HT1080 (cell line): Measurements from ENCODE around the gene CELF2. TPM values are rescaled to one million over a fixed set of nuclear protein-coding genes. Genes with fewer than 3 reads are reported as not detected.

Experiments
- DNase-seq: peaks from one replicate; pipeline ENCODE4 v3.0.0-alpha.2; 2015; ENCODE audit warnings: low read depth
- total RNA-seq: library from RNA; depleted of rRNA; stranded (reverse); fragments of >200 nt; shearing (Covaris generic); gene quantifications from 2 replicates; pipeline ENCODE4 v1.2.3, GENCODE V29; 2014

Gene CELF2
- total RNA-seq, 1 experiment from 2014 or later: 9.7 TPM

DNA sequence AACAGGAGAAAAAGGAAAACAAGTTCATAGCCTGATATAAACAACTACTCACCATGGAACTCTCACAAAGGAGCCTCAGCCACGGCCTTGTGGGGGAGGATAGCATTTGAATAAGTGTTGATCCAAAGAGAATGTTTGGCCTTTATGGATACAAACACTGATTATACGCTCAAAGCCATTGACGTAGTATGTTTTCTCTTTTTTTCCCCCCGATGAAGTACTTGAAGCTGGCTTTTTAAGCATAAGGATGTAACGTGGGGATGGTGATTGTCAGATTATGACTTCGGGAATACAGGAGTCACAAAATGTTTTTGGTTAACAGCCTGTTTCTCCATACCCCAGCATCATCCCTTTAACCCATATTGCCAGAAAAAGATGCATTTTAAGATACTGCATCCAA, 39.8 kb downstream of the CELF2 start:
- DNase-seq: no peak

- no peak for DNase-seq
Observed at GRCh38 chr10:11057994-11058393, 40.3 kb downstream of the CELF2 start.

GRCh38 chr10:11058965-11059364, 41.3 kb downstream of the CELF2 start:
- peak; percentile 61 for DNase-seq

DNA sequence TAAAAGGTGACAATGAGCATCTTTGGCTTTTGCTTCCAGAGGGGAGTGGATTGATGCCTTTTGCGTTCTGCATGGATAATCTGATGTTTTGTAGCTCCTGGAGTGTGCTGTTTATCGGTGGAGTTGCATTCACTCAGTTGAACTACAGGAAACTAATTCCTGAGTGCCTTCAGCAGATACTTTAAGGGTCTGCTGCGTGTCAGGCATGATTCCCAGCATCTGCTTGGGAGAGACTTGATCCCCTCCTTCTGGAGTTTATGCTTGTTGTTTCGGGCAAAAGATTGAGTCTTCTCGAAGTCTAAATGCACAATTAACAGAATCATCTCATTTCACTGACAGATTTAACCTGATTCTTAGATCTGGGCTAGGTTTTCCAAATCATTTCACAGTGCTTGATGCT, 46.2 kb downstream of the CELF2 start:
- no peak for DNase-seq

GRCh38 chr10:11064832-11065231, 47.2 kb downstream of the CELF2 start:
- no peak for DNase-seq

- no peak for DNase-seq
Observed at GRCh38 chr10:11065567-11065966, 47.9 kb downstream of the CELF2 start.

- no peak for DNase-seq
Observed at GRCh38 chr10:11066520-11066919, 48.8 kb downstream of the CELF2 start.

DNA sequence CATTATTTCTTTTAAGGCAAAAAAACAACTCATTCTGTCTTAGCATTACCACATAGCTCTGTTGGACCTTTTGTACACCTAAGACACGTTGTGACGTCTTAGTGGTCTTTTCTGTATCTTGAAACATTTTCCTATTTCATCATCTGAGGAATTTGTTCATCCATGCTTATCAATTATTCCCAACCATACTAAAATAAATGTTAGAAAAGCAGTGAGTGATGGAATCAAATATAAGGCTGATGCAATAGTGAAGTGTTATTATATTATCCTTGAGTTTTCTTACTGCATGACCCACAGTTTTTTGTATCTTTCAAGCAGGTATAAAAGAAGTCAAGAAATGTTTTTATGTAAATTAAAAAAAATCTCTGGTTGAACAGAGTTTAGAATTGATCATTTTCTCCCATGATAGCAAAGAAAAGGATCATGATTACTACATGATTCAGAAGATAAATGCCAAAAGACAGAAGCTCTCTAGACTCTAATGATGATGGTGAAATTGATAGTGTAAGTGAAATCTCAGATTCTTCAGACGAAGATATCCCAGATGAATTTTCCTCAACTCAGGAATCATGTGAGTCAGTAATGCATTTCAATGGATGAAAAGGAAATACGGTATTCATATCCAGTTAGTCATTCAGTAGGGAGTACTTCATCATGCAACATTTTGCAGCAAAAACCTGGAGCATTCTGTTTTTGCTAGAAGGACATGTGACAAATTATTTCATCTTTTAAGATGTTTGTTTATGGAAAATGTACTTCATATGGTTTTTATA, 51.4 kb downstream of the CELF2 start:
- DNase-seq: peak; percentile 6

DNA sequence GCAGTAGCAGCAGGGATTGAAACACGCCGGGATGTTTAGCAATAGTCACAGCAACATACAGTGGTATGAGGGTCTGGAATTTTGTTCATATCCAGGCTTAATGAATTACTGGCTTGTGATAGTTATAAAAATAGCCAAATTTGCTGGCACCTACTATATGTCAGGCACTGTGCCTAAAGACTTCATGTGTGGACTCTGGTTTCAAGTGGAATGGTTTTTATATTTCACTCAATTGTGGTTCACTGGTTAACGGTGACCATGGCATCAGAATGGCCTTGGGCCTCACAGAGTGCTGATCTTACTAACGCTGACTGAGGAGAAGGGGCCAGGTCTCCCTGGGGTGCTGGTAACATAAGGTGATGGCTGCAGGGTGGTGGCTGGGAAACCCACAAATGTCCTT, 55.7 kb downstream of the CELF2 start:
- no peak for DNase-seq

GRCh38 chr10:11074536-11075267, 57.0 kb downstream of the CELF2 start:
- no peak for DNase-seq

GRCh38 chr10:11076221-11076620, 58.5 kb downstream of the CELF2 start:
- no peak for DNase-seq

GRCh38 chr10:11080564-11080984, 62.9 kb downstream of the CELF2 start:
- no peak for DNase-seq

DNA sequence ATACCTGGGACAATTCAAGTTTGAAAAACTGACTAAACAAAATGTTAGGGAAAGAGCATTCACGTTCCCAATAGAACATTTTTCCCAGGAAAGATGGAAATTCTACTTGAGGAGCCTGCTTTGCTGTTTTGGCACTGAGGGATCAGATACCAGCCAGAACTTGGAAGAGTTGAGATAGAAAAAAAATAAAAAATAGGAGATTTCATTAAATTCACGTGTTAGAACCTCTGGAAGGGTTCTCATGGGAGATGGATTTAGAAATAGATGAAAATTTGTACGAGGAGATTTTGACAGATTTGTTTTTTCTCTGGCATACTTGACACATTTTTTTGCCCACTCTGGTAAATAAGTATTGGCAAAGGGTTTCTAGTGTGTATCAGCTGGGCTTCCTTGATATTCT, 63.7 kb downstream of the CELF2 start:
- no peak for DNase-seq

- DNase-seq: no peak
Observed at GRCh38 chr10:11082526-11082925, 64.9 kb downstream of the CELF2 start.

- no peak for DNase-seq
Observed at GRCh38 chr10:11083051-11083450, 65.4 kb downstream of the CELF2 start.

DNA sequence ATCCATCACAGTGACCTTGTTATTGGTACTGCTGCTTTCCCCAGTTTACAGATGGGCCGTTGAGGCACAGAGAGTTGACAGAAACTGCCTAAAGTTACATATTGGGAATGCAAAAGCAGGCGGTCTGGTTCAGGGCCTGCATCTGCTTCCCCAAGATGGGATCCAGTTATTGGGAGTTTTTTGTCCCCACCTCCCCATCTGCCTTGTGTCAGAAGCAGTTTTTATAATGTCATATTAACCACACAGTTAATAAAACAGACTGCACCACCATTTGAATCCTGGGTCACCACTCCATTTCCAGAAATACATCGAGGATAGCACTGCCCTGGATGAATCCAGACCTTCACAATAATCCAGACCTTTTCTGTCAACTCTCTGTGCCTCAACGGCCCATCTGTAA, 67.9 kb downstream of the CELF2 start:
- DNase-seq: no peak

DNA sequence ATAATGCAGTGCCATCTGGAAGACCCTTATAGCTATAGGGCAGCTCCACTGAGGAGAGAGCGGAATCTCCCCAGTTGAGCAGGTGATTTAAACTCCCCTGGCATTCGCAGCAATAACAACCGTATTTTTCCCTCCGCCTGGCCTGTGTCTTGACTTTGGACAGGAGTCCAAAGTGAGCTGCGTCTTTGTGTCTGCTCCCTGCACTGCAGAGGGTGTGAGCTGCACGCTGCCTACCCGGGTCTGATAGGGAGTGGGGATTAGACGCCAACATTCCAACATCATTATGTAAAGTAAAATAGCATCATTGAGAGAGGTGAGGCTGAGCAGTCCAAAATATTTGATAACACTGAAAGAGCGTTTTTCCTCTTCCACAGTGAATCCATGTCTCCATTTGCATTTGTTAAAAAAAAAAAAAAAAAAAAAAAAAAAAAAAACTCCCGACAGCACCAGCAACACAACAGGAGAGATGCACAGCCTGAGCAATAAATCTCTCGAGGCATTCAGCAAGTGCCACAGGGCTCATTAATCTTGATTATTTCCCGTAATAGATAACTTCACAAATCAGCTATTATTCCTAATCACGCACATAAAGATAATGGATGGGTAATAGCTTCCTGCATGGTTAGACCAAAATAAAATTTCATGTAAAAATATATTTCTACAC, 68.6 kb downstream of the CELF2 start:
- DNase-seq: no peak

GRCh38 chr10:11087372-11087771, 69.7 kb downstream of the CELF2 start:
- no peak for DNase-seq

GRCh38 chr10:11088709-11089108, 71.0 kb downstream of the CELF2 start:
- DNase-seq: no peak

DNA sequence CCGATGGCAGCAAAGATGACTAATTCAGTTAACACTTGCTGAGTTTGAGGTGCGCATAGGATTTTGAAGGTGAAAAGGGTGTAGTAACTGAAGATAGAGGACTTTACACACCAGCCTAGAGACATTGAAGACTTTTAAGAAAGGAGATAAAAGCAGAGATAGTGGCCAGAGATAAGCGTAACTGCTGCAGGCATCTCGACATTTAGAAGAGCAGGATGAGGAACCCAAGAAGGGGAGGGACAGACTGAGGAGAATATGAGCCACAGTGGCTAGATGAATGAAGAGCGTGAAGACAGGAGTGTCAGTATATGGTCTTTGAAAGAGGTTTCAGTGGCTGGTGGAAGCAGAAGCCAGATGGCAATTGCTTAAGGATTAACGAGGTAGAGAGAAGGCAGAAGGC, 71.6 kb downstream of the CELF2 start:
- DNase-seq: no peak

GRCh38 chr10:11091517-11092102, 73.9 kb downstream of the CELF2 start:
- DNase-seq: no peak
